Activated naive CD8-positive, alpha-beta T cell (primary cell): ENCODE measurements around the gene MYEOV.

ENCODE experiments used
- H3K27ac Mint-ChIP-seq: one replicate; pipeline ENCODE4 v1.8.0; 2021; ENCODE audit warnings: mixed read lengths
- H3K27me3 Mint-ChIP-seq: one replicate; pipeline ENCODE4 v1.8.0; 2021; ENCODE audit warnings: mixed read lengths
- H3K36me3 Mint-ChIP-seq: one replicate; pipeline ENCODE4 v1.8.0; 2021; ENCODE audit warnings: mixed read lengths
- H3K4me1 Mint-ChIP-seq: one replicate; pipeline ENCODE4 v1.8.0; 2021; ENCODE audit warnings: low read depth, mixed read lengths
- H3K4me3 Mint-ChIP-seq: one replicate; pipeline ENCODE4 v1.8.0; 2021; ENCODE audit warnings: mild to moderate bottlenecking, mixed read lengths
- H3K9me3 Mint-ChIP-seq: one replicate; pipeline ENCODE4 v1.8.0; 2021; ENCODE audit warnings: low read depth, mixed read lengths

Gene MYEOV

GRCh38 chr11:69290806-69291205, 3.1 kb upstream of the MYEOV start:
- H3K4me3 Mint-ChIP-seq: no peak overlapping the region
- no peaks in the 10 kb centered on the region for H3K27me3 Mint-ChIP-seq
- no peaks in the 10 kb centered on the region for H3K36me3 Mint-ChIP-seq
- peaks cover 14% of the 10 kb centered on the region for H3K4me1 Mint-ChIP-seq
- H3K27ac Mint-ChIP-seq: no peak overlapping the region
- H3K9me3 Mint-ChIP-seq: no peaks in the 10 kb centered on the region

- Mint-ChIP-seq H3K9me3 (no peaks in the 10 kb centered on the region), H3K4me3 (no peak overlapping the region), H3K36me3 (no peaks in the 10 kb centered on the region), H3K4me1 (peaks cover 21% of the 10 kb centered on the region), H3K27ac (no peak overlapping the region), H3K27me3 (no peaks in the 10 kb centered on the region)
Measured at GRCh38 chr11:69291459-69292110, 2.4 kb upstream of the MYEOV start.

GRCh38 chr11:69292221-69292648, 1.7 kb upstream of the MYEOV start:
- H3K9me3 Mint-ChIP-seq: no peaks in the 10 kb centered on the region
- H3K4me1 Mint-ChIP-seq: peaks cover 27% of the 10 kb centered on the region
- H3K36me3 Mint-ChIP-seq: no peaks in the 10 kb centered on the region
- no peak overlapping the region for H3K27ac Mint-ChIP-seq
- H3K27me3 Mint-ChIP-seq: no peaks in the 10 kb centered on the region
- no peak overlapping the region for H3K4me3 Mint-ChIP-seq

- Mint-ChIP-seq H3K4me1 (peaks cover 36% of the 10 kb centered on the region), H3K27ac (no peak overlapping the region), H3K9me3 (no peaks in the 10 kb centered on the region), H3K36me3 (no peaks in the 10 kb centered on the region), H3K4me3 (no peak overlapping the region), H3K27me3 (no peaks in the 10 kb centered on the region)
Measured at GRCh38 chr11:69293087-69293486, 868 bp upstream of the MYEOV start.

- H3K27me3 Mint-ChIP-seq: no peaks in the 10 kb centered on the region
- H3K9me3 Mint-ChIP-seq: no peaks in the 10 kb centered on the region
- peaks cover 49% of the 10 kb centered on the region for H3K4me1 Mint-ChIP-seq
- H3K36me3 Mint-ChIP-seq: no peaks in the 10 kb centered on the region
- H3K27ac Mint-ChIP-seq: no peak overlapping the region
- no peak overlapping the region for H3K4me3 Mint-ChIP-seq
Measured at GRCh38 chr11:69294571-69295078, 670 bp downstream of the MYEOV start.

- H3K4me1 Mint-ChIP-seq: peaks cover 54% of the 10 kb centered on the region
- no peaks in the 10 kb centered on the region for H3K27me3 Mint-ChIP-seq
- H3K4me3 Mint-ChIP-seq: peak overlapping the region; percentile 38
- H3K27ac Mint-ChIP-seq: no peak overlapping the region
- H3K36me3 Mint-ChIP-seq: no peaks in the 10 kb centered on the region
- H3K9me3 Mint-ChIP-seq: no peaks in the 10 kb centered on the region
Measured at GRCh38 chr11:69295079-69295994, 1.4 kb downstream of the MYEOV start.

GRCh38 chr11:69295995-69296889, 2.3 kb downstream of the MYEOV start:
- no peaks in the 10 kb centered on the region for H3K9me3 Mint-ChIP-seq
- peaks cover 61% of the 10 kb centered on the region for H3K4me1 Mint-ChIP-seq
- peak overlapping the region; percentile 76 for H3K4me3 Mint-ChIP-seq
- no peaks in the 10 kb centered on the region for H3K36me3 Mint-ChIP-seq
- H3K27ac Mint-ChIP-seq: no peak overlapping the region
- H3K27me3 Mint-ChIP-seq: no peaks in the 10 kb centered on the region

GRCh38 chr11:69296890-69297786, 3.2 kb downstream of the MYEOV start:
- Mint-ChIP-seq H3K27ac (peak overlapping the region; percentile 73), H3K27me3 (no peaks in the 10 kb centered on the region), H3K36me3 (no peaks in the 10 kb centered on the region), H3K4me1 (peaks cover 68% of the 10 kb centered on the region), H3K4me3 (peak overlapping the region; percentile 76), H3K9me3 (no peaks in the 10 kb centered on the region)

- no peaks in the 10 kb centered on the region for H3K27me3 Mint-ChIP-seq
- peak overlapping the region; percentile 76 for H3K4me3 Mint-ChIP-seq
- peak overlapping the region; percentile 73 for H3K27ac Mint-ChIP-seq
- H3K36me3 Mint-ChIP-seq: no peaks in the 10 kb centered on the region
- H3K4me1 Mint-ChIP-seq: peaks cover 70% of the 10 kb centered on the region
- H3K9me3 Mint-ChIP-seq: no peaks in the 10 kb centered on the region
Measured at GRCh38 chr11:69297787-69298266, 3.9 kb downstream of the MYEOV start.

- peaks cover 69% of the 10 kb centered on the region for H3K4me1 Mint-ChIP-seq
- H3K36me3 Mint-ChIP-seq: no peaks in the 10 kb centered on the region
- H3K9me3 Mint-ChIP-seq: no peaks in the 10 kb centered on the region
- H3K4me3 Mint-ChIP-seq: peak overlapping the region; percentile 76
- H3K27me3 Mint-ChIP-seq: no peaks in the 10 kb centered on the region
- peak overlapping the region; percentile 73 for H3K27ac Mint-ChIP-seq
Measured at GRCh38 chr11:69298267-69299022, 4.5 kb downstream of the MYEOV start.

- Mint-ChIP-seq H3K27me3 (no peaks in the 10 kb centered on the region), H3K4me3 (no peak overlapping the region), H3K4me1 (peaks cover 67% of the 10 kb centered on the region)
Measured at GRCh38 chr11:69299023-69299461, 5.1 kb downstream of the MYEOV start.

GRCh38 chr11:69299572-69299971, 5.6 kb downstream of the MYEOV start:
- H3K4me3 Mint-ChIP-seq: no peak overlapping the region
- H3K4me1 Mint-ChIP-seq: peaks cover 67% of the 10 kb centered on the region
- H3K27ac Mint-ChIP-seq: no peak overlapping the region
- H3K27me3 Mint-ChIP-seq: no peaks in the 10 kb centered on the region
- no peaks in the 10 kb centered on the region for H3K36me3 Mint-ChIP-seq
- H3K9me3 Mint-ChIP-seq: no peaks in the 10 kb centered on the region

More at GRCh38 chr11:69299023-69299461, 5.1 kb downstream of the MYEOV start:
- no peaks in the 10 kb centered on the region for H3K9me3 Mint-ChIP-seq
- H3K36me3 Mint-ChIP-seq: no peaks in the 10 kb centered on the region
- H3K27ac Mint-ChIP-seq: no peak overlapping the region
